H4 (cell line): ENCODE results near the gene VPS11. TPM values are rescaled to one million over a fixed set of nuclear protein-coding genes. Genes with fewer than 3 reads are reported as not detected.

Experiments used
- DNase-seq: peaks from one replicate; pipeline ENCODE4 v3.0.0-alpha.2; 2015; ENCODE audit warnings: low spot score
- total RNA-seq: library from RNA; depleted of rRNA; stranded (reverse); fragments of >200 nt; shearing (Covaris generic); gene quantifications from 2 replicates; pipeline ENCODE4 v1.2.3, GENCODE V29; 2014; rRNA removed

Gene VPS11
- total RNA-seq, 1 experiment from 2014 or later, result 13.8 TPM

DNA sequence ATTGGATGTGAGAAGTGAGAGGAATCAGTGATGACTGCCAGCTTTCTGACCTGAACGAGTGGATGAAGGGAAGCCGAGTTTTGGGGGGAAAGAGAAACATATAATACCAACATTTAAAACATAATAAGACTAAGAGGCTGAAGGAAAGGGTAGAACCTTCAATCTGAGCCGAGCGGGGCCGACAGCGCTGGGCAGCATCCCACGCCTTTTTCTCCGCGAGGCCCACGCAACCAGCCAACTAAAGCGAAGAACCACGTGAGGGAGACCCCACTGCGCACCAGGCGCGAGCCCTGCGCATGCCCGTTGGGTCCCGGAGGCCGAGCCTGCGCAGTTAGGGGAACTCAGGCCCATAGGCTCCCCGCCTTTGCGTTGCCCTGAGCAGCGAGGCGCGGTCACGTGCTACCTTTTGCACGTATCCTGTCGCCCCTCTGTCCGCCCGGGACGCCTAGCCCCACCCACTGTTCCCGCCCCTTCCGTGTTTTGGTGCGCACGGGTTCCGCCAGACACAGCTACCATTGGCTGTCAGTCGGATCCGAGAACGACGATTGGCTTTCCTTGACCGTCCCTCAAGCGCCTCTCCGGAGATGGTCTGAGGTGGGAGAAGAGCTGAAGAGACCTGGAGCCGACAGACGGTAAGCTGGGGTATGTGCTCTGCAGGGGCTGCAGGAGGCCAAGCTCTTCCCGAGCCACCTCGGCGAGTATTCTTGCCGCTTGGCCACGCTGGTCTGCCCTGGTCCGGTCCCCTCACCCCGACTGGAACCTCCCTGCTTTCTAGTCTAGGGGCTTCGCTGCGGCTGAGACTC lies 53.6 kb downstream of the VPS11 start, which contains the start of gene HINFP:
Gene HINFP (plus strand): TSS at position 573 of the 803 bp plus-strand sequence. CDS start 5,365 bp downstream, outside the sequence.
- DNase-seq, result peak; percentile 99

DNA sequence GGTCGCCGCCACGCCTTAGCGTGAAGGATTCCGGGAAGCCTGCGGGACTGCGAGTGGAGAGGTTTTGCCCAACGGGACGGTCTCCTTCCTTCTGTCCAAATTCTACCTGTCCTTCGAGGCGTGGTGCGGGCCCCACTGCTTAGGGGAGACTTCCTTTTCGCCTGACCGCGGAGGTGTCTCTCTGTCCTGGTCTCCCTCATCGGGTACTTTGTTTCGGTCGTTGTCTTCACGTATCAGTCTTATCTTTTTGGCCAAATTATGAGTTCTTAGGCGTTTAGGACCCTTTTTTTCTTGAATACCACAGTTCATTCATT lies 54.1 kb downstream of the VPS11 start:
- DNase-seq, result no peak

GRCh38 chr11:119125821-119126220 lies 58.2 kb downstream of the VPS11 start:
- DNase-seq, result no peak

DNA sequence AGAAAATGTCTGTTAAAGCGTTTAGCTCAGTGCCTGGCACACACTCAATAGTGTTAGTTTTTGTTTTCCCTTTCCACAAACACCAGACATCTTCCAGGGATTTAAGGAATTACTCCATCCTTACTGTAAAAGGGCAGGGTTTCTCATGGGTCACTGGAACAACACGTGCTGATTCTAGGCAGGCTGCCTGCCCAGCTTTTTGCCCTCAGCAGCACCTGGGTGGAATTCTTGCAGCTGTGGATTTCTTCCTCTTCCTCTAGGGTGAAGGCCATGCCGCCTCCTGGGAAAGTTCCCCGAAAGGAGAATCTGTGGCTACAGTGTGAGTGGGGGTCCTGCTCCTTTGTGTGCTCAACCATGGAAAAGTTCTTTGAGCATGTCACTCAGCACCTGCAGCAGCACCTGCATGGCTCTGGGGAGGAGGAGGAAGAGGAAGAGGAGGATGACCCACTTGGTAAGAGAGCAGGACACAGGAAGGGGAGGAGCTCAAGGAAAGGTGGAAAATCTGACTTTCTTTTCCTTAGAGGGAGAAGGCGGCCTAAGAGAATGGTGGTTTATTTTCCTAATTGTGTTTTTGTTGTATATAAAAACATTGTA lies 59.2 kb downstream of the VPS11 start:
- DNase-seq, result no peak

- no peak for DNase-seq
Measured at GRCh38 chr11:119130662-119131061, 63.0 kb downstream of the VPS11 start.

Other genes with a start within 250 kb of the VPS11 start
- gene CXCR5, start 183.9 kb upstream of the VPS11 start, total RNA-seq, result not detected in 2 replicates
- gene BCL9L, start 141.9 kb upstream of the VPS11 start, total RNA-seq, result 3.3 and 7.5 TPM in 2 replicates
- gene UPK2, start 111.5 kb upstream of the VPS11 start, total RNA-seq, result not detected in 2 replicates
- gene FOXR1, start 96.1 kb upstream of the VPS11 start, total RNA-seq, result not detected in 2 replicates
- 11.9 and 14.4 TPM in 2 replicates for gene CENATAC, start 69.7 kb upstream of the VPS11 start, total RNA-seq
- gene RPS25, start 49.5 kb upstream of the VPS11 start, total RNA-seq, result 3,227 and 3,660 TPM in 2 replicates
- gene TRAPPC4, start 49.1 kb upstream of the VPS11 start, total RNA-seq, result 118 and 134 TPM in 2 replicates
- gene SLC37A4, start 36.9 kb upstream of the VPS11 start, total RNA-seq, result 21.7 and 26.6 TPM in 2 replicates
- 134 and 143 TPM in 2 replicates for gene HYOU1, start 10.6 kb upstream of the VPS11 start, total RNA-seq
- gene HMBS, start 17.1 kb downstream of the VPS11 start, total RNA-seq, result 6.2 and 16.4 TPM in 2 replicates
- 25.0 and 43.7 TPM in 2 replicates for gene DPAGT1, start 34.0 kb downstream of the VPS11 start, total RNA-seq
- gene C2CD2L, start 39.5 kb downstream of the VPS11 start, total RNA-seq, result 2.3 and 5.1 TPM in 2 replicates
- 6.1 and 7.2 TPM in 2 replicates for gene HINFP, start 53.8 kb downstream of the VPS11 start, total RNA-seq
- 0.25 TPM in 1 of 2 replicates, not detected in the other for gene ABCG4, start 81.2 kb downstream of the VPS11 start, total RNA-seq
- 14.3 and 14.7 TPM in 2 replicates for gene NLRX1, start 100.9 kb downstream of the VPS11 start, total RNA-seq
- gene NHERF4, start 117.7 kb downstream of the VPS11 start, total RNA-seq, result not detected in 2 replicates
- 7.3 and 11.0 TPM in 2 replicates for gene CBL, start 138.5 kb downstream of the VPS11 start, total RNA-seq
- gene MCAM, start 249.3 kb downstream of the VPS11 start, total RNA-seq, result 66.0 and 88.8 TPM in 2 replicates